H1 (cell line): Measurements from ENCODE around the gene GPC1. TPM values are rescaled to one million over a fixed set of nuclear protein-coding genes. Genes with fewer than 3 reads are reported as not detected.

Experiments
- CTCF ChIA-PET: fragments of 300-600 bp; sonication (Branson Sonifier 250); formaldehyde crosslinking; loops from one replicate; lab custom pipeline; 2021; ENCODE audit not compliant: partially characterized antibody; lab: Charles Lee
- POLR2A ChIA-PET: fragments of 300-600 bp; sonication (Branson Sonifier 250); formaldehyde crosslinking; loops from one replicate; lab custom pipeline; 2021; ENCODE audit warnings: inconsistent platforms; ENCODE audit not compliant: partially characterized antibody; lab: Charles Lee
- DNase-seq, 2 experiments: peaks; one replicate each; pipeline versions ENCODE4 v3.0.0 to v3.0.0-alpha.2; 2010 to 2022; ENCODE audit warnings: low spot score in 2 of 2, low read depth in 1 of 2, mixed read lengths in 1 of 2
- FAIRE-seq: peaks from 2 replicates; lab custom pipeline; 2011; peaks lifted over from hg19 to GRCh38; lab: Jason Lieb, UNC
- H2AFZ ChIP-seq: 2 replicates; pipeline ENCODE4 v1.8.1; 2012; ENCODE audit warnings: low read length, inconsistent platforms
- H2AK5ac ChIP-seq: 2 replicates; pipeline ENCODE4 v1.6.1; 2013; ENCODE audit warnings: low read depth, low read length
- H2BK120ac ChIP-seq: replicated peaks from 2 replicates; pipeline ENCODE3; 2013; ENCODE audit warnings: low read depth, low read length, inconsistent platforms
- H2BK12ac ChIP-seq: 2 replicates; pipeline ENCODE4 v1.6.1; 2013; ENCODE audit warnings: low read depth, low read length
- H2BK15ac ChIP-seq: 2 replicates; pipeline ENCODE4 v1.6.1; 2013; ENCODE audit warnings: low read length
- H2BK20ac ChIP-seq: 2 replicates; pipeline ENCODE4 v1.6.1; 2013; ENCODE audit warnings: low read length
- H2BK5ac ChIP-seq: 2 replicates; pipeline ENCODE4 v1.6.1; 2013; ENCODE audit warnings: low read depth, low read length
- H3K14ac ChIP-seq: 2 replicates; pipeline ENCODE4 v1.6.1; 2013; ENCODE audit warnings: inconsistent platforms; ENCODE audit not compliant: insufficient read length
- H3K18ac ChIP-seq: 2 replicates; pipeline ENCODE4 v1.6.1; 2013; ENCODE audit warnings: low read length; ENCODE audit errors: extremely low read depth
- H3K23ac ChIP-seq: 2 replicates; pipeline ENCODE4 v1.6.1; 2013; ENCODE audit warnings: inconsistent platforms; ENCODE audit not compliant: insufficient read length
- H3K23me2 ChIP-seq: 2 replicates; pipeline ENCODE4 v1.6.1; 2013; ENCODE audit warnings: low read depth, low read length
- H3K27ac ChIP-seq: 2 replicates; pipeline ENCODE4 v1.6.1; 2011; ENCODE audit warnings: low read depth, low read length, inconsistent platforms
- H3K27me3 ChIP-seq, 4 experiments: replicated peaks in 1 of 4; 1 replicate in 1 of 4; 2 replicates in 3 of 4; pipeline versions ENCODE4 v1.6.1 to v1.8.1; 2011 to 2013; ENCODE audit warnings: low read length in 3 of 4, mild to moderate bottlenecking in 3 of 4, inconsistent platforms in 2 of 4, mixed read lengths in 2 of 4, moderate library complexity in 1 of 4; ENCODE audit not compliant: control insufficient read depth in 3 of 4, insufficient read depth in 3 of 4; ENCODE audit errors: extremely low read depth in 1 of 4
- H3K36me3 ChIP-seq, 4 experiments: 2 replicates each; pipeline versions ENCODE4 v1.6.1 to v1.8.1; 2011 to 2013; ENCODE audit warnings: mild to moderate bottlenecking in 4 of 4, low read length in 3 of 4, moderate library complexity in 2 of 4, control low read depth in 1 of 4, inconsistent platforms in 1 of 4; ENCODE audit not compliant: insufficient read depth in 4 of 4, control insufficient read depth in 2 of 4
- H3K4ac ChIP-seq: replicated peaks from 2 replicates; pipeline ENCODE3; 2013; ENCODE audit warnings: low read length, low read depth, mixed read lengths, inconsistent platforms; ENCODE audit not compliant: insufficient read length
- H3K4me1 ChIP-seq, 4 experiments: replicated peaks in 1 of 4; 1 replicate in 1 of 4; 2 replicates in 3 of 4; pipeline versions ENCODE4 v1.6.1 to v1.8.1; 2011 to 2013; ENCODE audit warnings: low read length in 3 of 4, inconsistent platforms in 2 of 4, mixed read lengths in 1 of 4; ENCODE audit not compliant: insufficient read depth in 4 of 4, control insufficient read depth in 3 of 4
- H3K4me2 ChIP-seq, 2 experiments: 2 replicates each; pipeline versions ENCODE4 v1.6.1 to v1.8.1; 2011 to 2013; ENCODE audit warnings: low read depth in 2 of 2, low read length in 2 of 2, control low read depth in 1 of 2, inconsistent platforms in 1 of 2, mild to moderate bottlenecking in 1 of 2; ENCODE audit not compliant: insufficient read depth in 1 of 2
- H3K4me3 ChIP-seq, 4 experiments: fragments of 200-600, 300-600 bp in 1 of 4; sonication (generic), shearing (Covaris generic), sonication (Bioruptor Twin) in 1 of 4; 2 replicates each; pipeline versions ENCODE4 v1.5.1 to v1.8.1; 2011 to 2016; ENCODE audit warnings: low read length in 4 of 4, low read depth in 3 of 4, control low read depth in 2 of 4, inconsistent platforms in 2 of 4, mild to moderate bottlenecking in 2 of 4, mixed read lengths in 1 of 4, moderate library complexity in 1 of 4; ENCODE audit not compliant: insufficient read depth in 2 of 4; ENCODE audit errors: extremely low read depth in 1 of 4
- H3K56ac ChIP-seq: replicated peaks from 2 replicates; pipeline ENCODE3; 2013; ENCODE audit warnings: low read depth, mild to moderate bottlenecking, mixed read lengths, low read length, inconsistent platforms; ENCODE audit not compliant: insufficient read length
- H3K79me1 ChIP-seq: 2 replicates; pipeline ENCODE4 v1.6.1; 2013; ENCODE audit warnings: low read depth, low read length, control low read depth
- H3K79me2 ChIP-seq, 2 experiments: 2 replicates each; pipeline versions ENCODE4 v1.6.1 to v1.8.1; 2012 to 2013; ENCODE audit warnings: low read length in 2 of 2, mild to moderate bottlenecking in 2 of 2, inconsistent platforms in 1 of 2; ENCODE audit not compliant: insufficient read depth in 2 of 2, control insufficient read depth in 1 of 2
- H3K9ac ChIP-seq, 4 experiments: replicated peaks in 1 of 4; 1 replicate in 1 of 4; 2 replicates in 3 of 4; pipeline versions ENCODE4 v1.6.1 to v1.8.1; 2011 to 2013; ENCODE audit warnings: low read depth in 3 of 4, low read length in 3 of 4, control low read depth in 2 of 4, mild to moderate bottlenecking in 2 of 4, moderate library complexity in 2 of 4, inconsistent platforms in 1 of 4; ENCODE audit errors: extremely low read depth in 1 of 4
- H3K9me3 ChIP-seq, 2 experiments: 2 replicates each; pipeline versions ENCODE4 v1.6.1 to v1.8.1; 2012 to 2013; ENCODE audit warnings: mild to moderate bottlenecking in 2 of 2, moderate library complexity in 2 of 2, control low read depth in 1 of 2, inconsistent platforms in 1 of 2, low read depth in 1 of 2, low read length in 1 of 2, mixed read lengths in 1 of 2; ENCODE audit not compliant: insufficient read depth in 2 of 2
- H4K20me1 ChIP-seq, 2 experiments: replicated peaks in 1 of 2; 2 replicates each; pipeline versions ENCODE3 to v1.8.1; 2011 to 2013; ENCODE audit warnings: inconsistent platforms in 2 of 2, low read length in 2 of 2, mild to moderate bottlenecking in 1 of 2; ENCODE audit not compliant: insufficient read depth in 2 of 2, control insufficient read depth in 1 of 2
- H4K5ac ChIP-seq: 2 replicates; pipeline ENCODE4 v1.6.1; 2013; ENCODE audit warnings: low read length, low read depth, mixed read lengths, inconsistent platforms; ENCODE audit not compliant: insufficient read length
- H4K8ac ChIP-seq: 2 replicates; pipeline ENCODE4 v1.8.0; 2013; ENCODE audit warnings: mild to moderate bottlenecking, moderate library complexity, low read length, inconsistent platforms; ENCODE audit not compliant: insufficient read depth; ENCODE audit errors: extremely low read depth
- H4K91ac ChIP-seq: replicated peaks from 2 replicates; pipeline ENCODE3; 2013; ENCODE audit warnings: low read length, mixed read lengths, inconsistent platforms; ENCODE audit not compliant: insufficient read length
- ASH2L ChIP-seq: fragments of 200-600, 300-600 bp; sonication (generic); IDR thresholded peaks from one replicate; pipeline ENCODE4 v1.7.1; 2017; ENCODE audit warnings: low read length
- ATF2 ChIP-seq: IDR thresholded peaks from 2 replicates; pipeline ENCODE4 v1.6.1; 2012; ENCODE audit warnings: low read length, inconsistent platforms
- BRCA1 ChIP-seq: IDR thresholded peaks from 2 replicates; pipeline ENCODE4 v1.6.1; 2012; ENCODE audit warnings: low read depth, low read length, improper control_type of control experiment
- EZH2 ChIP-seq: fragments of 200-600 bp; sonication (generic); IDR thresholded peaks from 2 replicates; pipeline ENCODE4 v1.7.1; 2012; ENCODE audit warnings: low read depth, mild to moderate bottlenecking, moderate library complexity, low read length, inconsistent platforms; ENCODE audit not compliant: severe bottlenecking
- FOSL1 ChIP-seq: IDR thresholded peaks from 2 replicates; pipeline ENCODE4 v1.6.1; 2011; ENCODE audit warnings: mild to moderate bottlenecking, low read depth, low read length, moderate library complexity; ENCODE audit not compliant: insufficient read depth
- POLR2AphosphoS5 ChIP-seq: IDR thresholded peaks from 2 replicates; pipeline ENCODE4 v1.6.1; 2011; ENCODE audit warnings: low read depth, low read length
- POU5F1 ChIP-seq: IDR thresholded peaks from 2 replicates; pipeline ENCODE4 v1.6.1; 2011; ENCODE audit warnings: low read depth, mild to moderate bottlenecking, low read length, moderate library complexity
- SAP30 ChIP-seq: fragments of 300-600 bp; sonication (generic); IDR thresholded peaks from 2 replicates; pipeline ENCODE4 v1.7.1; 2012; ENCODE audit warnings: low read length, moderate library complexity, mild to moderate bottlenecking, inconsistent platforms; ENCODE audit not compliant: insufficient read depth, insufficient replicate concordance
- SP4 ChIP-seq: IDR thresholded peaks from 2 replicates; pipeline ENCODE4 v1.6.1; 2012; ENCODE audit warnings: low read length, inconsistent platforms
- TEAD4 ChIP-seq: IDR thresholded peaks from 2 replicates; pipeline ENCODE4 v1.6.1; 2012; ENCODE audit warnings: low read depth, low read length, inconsistent platforms, mixed read lengths
- YY1 ChIP-seq: IDR thresholded peaks from 2 replicates; pipeline ENCODE4 v1.6.1; 2011; ENCODE audit warnings: low read depth, mild to moderate bottlenecking, low read length
- WGBS, 2 experiments: shearing (Covaris generic) in 1 of 2; methylation state at CpG; one replicate each; pipeline versions ENCODE4 v1.1.6 to v1.1.7; 2013 to 2015; ENCODE audit warnings: low lambda C conversion rate in 2 of 2, mixed read lengths in 2 of 2, inconsistent platforms in 1 of 2, low coverage in 1 of 2, missing lambda C conversion rate in 1 of 2; ENCODE audit not compliant: insufficient replicate concordance in 2 of 2, insufficient coverage in 1 of 2, insufficient read length in 1 of 2; ENCODE audit errors: extremely low coverage in 1 of 2, missing lambda C conversion rate in 1 of 2; 5-methylcytosine and 5-hydroxymethylcytosine counted together
- polyA plus RNA-seq, 7 experiments: library from polyadenylated mRNA; depleted of rRNA in 3 of 7; stranded (reverse) in 5 of 7; unstranded in 2 of 7; fragments of >200 nt in 5 of 7; fragments of 200-250 nt in 2 of 7; gene quantifications; 1 replicate in 5 of 7; 2 replicates in 1 of 7; 4 replicates in 1 of 7; pipeline versions ENCODE4 v1.2.1 to v1.2.3, GENCODE V29; 2011 to 2013; ENCODE audit warnings: missing spikeins in 2 of 7, mixed read lengths in 2 of 7
- total RNA-seq: library from RNA; stranded (reverse); fragmentation: NEBNext Ultra II Directional; extraction: Animal tissue kit (Norgen Biotek cat#: 25700); gene quantifications from 2 replicates; pipeline ENCODE4 v1.2.1, GENCODE V29; 2021

The GPC1 gene
- total and polyA plus RNA-seq, 2 of the 8 experiments (the other 6 are each of a cell fraction or from before 2014, with no cell fraction given) = 21.9 to 28.3 TPM

DNA sequence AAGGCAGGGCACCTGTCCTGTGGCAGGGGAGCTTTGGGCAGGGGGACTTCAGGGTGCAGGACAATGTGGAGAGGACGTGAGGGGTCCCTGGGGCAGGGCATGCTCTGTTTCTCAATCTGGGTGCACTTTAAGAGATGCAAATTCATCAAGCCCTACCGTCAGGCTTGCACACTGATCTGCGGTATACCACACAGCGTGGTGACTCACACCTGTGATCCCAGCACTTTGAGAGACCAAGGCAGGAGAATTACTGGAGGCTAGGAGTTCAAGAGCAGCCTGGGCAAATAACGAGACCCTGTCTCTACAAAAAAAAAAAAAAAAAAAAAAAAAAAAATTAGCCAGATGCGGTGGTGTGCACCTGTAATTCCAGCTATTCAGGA is 10.2 kb upstream of the GPC1 start:
- H3K4ac ChIP-seq = no peak overlapping the region
- no peak overlapping the region for H2AFZ ChIP-seq
- no peak overlapping the region for H3K14ac ChIP-seq
- H3K23ac ChIP-seq = no peak overlapping the region
- FAIRE-seq = no peak
- no peak overlapping the region for H2AK5ac ChIP-seq
- H3K56ac ChIP-seq = no peak overlapping the region
- H2BK20ac ChIP-seq = no peak overlapping the region
- no peaks in the 10 kb centered on the region for H3K36me3 ChIP-seq
- no peak overlapping the region for H2BK120ac ChIP-seq
- H4K5ac ChIP-seq = no peak overlapping the region
- no peak overlapping the region for H2BK5ac ChIP-seq
- H3K27me3 ChIP-seq = 0 out of 7 replicates have a peak, but pooled peaks cover 0 to 8% (median under 1%) of the 10 kb centered on the region in 4 experiments
- H4K20me1 ChIP-seq = no peaks in the 10 kb centered on the region
- no peak overlapping the region for H3K18ac ChIP-seq
- H3K9ac ChIP-seq = no peak overlapping the region
- no peaks in the 10 kb centered on the region for H3K79me1 ChIP-seq
- no peak overlapping the region for H3K27ac ChIP-seq
- peaks cover 18 to 36% of the 10 kb centered on the region in 2 experiments; a peak in 3 of 4 replicates for H3K9me3 ChIP-seq
- no peak overlapping the region for H2BK12ac ChIP-seq
- no peak overlapping the region for H4K91ac ChIP-seq
- 92% methylated on average over 6 of the region's 6 CpGs; no CpG with 5 or more reads in 1 of the 2 experiments for WGBS, 2 experiments
- no peak for DNase-seq
- no peak for TF ChIP-seq SP4
- TF ChIP-seq TEAD4 = no peak
- TF ChIP-seq YY1 = no peak
- TF ChIP-seq BRCA1 = no peak
- TF ChIP-seq FOSL1 = no peak
- no peak for TF ChIP-seq POU5F1
- TF ChIP-seq EZH2 = no peak
- no peak for TF ChIP-seq ATF2
- no peak for TF ChIP-seq ASH2L
- no peak for TF ChIP-seq SAP30
- no peak for TF ChIP-seq POLR2AphosphoS5
- no peak overlapping the region for H3K4me2 ChIP-seq
- H3K4me1 ChIP-seq = peaks cover 0 to 2% (median 0%) of the 10 kb centered on the region in 4 experiments; a peak in 1 of 7 replicates
- no peaks in the 10 kb centered on the region for H3K79me2 ChIP-seq
- POLR2A ChIA-PET = no interaction called here
- CTCF ChIA-PET = interaction anchor here (1.7 to 1.9 kb wide), 2 partner anchors 11 to 13 kb away, joined by 4 to 5 read pairs; no protein-coding TSS in a partner anchor
- no peak overlapping the region for H2BK15ac ChIP-seq
- H4K8ac ChIP-seq = no peak overlapping the region
- H3K4me3 ChIP-seq = no peak overlapping the region
- no peaks in the 10 kb centered on the region for H3K23me2 ChIP-seq
